NCI-H1048 (cell line): ENCODE data around the gene ATP2B2.

ENCODE experiments used
- DNase-seq: peaks from one replicate; lab custom pipeline; 2025; lab: John Stamatoyannopoulos, UW

Gene ATP2B2

GRCh38 chr3:10400050-10400748 is 105.2 kb downstream of the ATP2B2 start:
- no peak for DNase-seq

- no peak for DNase-seq
Measured at GRCh38 chr3:10399634-10400033, 105.8 kb downstream of the ATP2B2 start.

DNA sequence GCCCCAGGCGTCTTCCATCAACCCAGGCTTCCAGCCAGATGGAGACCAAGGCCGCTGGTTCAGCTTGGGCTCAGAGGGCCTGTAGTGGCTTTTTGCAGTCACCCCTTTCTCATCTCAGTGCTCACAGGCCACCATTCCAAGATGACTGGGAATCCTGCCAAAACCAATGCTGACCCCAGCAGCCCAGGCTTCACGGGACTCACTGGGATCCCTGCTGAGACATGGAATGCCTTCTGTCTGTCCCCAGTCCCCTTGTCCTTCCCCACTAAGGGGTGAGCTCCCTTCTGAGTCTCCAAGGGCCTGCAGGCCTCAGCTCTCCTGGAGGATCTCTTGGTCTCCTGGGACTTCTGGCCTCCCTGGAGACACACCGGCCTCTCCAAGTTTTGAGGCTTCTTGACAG is 107.0 kb downstream of the ATP2B2 start:
- no peak for DNase-seq

- no peak for DNase-seq
Measured at GRCh38 chr3:10397879-10398278, 107.5 kb downstream of the ATP2B2 start.

- no peak for DNase-seq
Measured at GRCh38 chr3:10396931-10397330, 108.5 kb downstream of the ATP2B2 start.

GRCh38 chr3:10396083-10396482 is 109.3 kb downstream of the ATP2B2 start:
- no peak for DNase-seq

GRCh38 chr3:10395671-10396070 is 109.7 kb downstream of the ATP2B2 start:
- no peak for DNase-seq

DNA sequence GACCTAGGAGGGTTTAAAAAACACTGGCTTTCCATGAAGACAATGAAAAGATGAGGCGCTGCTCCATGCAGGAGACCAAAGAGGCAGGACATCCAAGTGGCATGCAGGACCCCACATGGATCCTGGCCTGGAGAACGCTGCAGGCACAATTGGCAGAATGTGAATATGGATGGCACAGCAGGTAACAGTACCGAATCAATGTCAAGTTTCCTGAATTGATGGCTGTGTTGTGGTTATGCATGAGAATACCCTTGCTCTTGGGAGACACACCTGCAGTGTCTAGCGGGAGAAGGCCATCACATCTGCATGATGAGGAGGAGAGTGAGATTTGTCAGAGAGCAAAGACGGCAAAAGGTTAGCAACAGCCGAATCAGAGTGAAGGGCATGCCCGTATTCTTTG is 110.2 kb downstream of the ATP2B2 start:
- DNase-seq, result no peak

GRCh38 chr3:10394491-10395025 is 110.8 kb downstream of the ATP2B2 start:
- no peak for DNase-seq

DNA sequence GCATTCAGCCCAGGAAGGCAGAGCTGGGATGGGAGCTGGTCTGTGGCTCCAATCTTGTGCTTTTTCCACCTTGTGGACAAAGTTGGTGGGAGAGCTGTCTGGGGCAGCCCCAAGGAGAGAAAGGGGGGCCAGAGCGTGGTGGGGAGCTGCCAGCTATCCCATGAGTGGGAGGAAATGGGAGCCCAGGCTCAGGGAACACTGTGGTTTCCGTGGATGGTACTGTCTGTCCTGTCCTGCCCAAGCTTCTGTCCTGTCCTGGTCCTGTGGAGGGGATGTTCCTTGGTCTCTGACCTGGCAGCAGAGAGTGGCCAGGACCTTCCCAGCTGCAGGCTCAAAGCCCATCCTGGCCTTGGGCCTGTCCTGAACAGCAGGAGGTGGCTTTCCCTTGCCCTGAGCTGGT is 111.9 kb downstream of the ATP2B2 start:
- no peak for DNase-seq

DNA sequence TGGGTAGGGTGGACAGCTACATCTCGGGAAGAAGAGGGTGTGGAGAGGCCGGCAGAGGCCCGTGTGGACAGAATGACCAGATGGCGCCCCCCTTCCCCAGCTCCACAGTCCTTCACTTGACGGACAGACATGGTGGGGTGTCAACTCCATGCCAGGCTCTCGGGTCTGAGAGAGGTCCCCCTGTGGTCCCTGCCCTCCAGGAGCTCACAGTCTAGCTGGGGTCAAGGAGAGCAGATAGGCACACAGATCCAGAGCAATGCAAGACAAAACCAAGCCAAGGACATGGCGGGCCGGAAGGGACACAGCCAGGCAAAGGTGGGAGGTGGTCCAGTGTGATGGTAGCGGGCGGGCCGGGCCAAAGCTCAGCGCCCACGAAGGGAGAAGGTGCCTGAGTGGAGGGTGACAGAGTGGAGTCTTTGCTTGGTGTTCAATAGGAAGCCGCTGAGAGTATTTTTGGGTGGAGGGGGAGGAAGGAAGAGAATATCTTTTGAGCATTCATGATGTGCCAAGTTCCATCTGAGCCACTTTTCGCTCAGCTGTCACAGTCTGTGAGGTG is 112.4 kb downstream of the ATP2B2 start:
- DNase-seq, result no peak

GRCh38 chr3:10392244-10392643 is 113.1 kb downstream of the ATP2B2 start:
- DNase-seq, result no peak

DNA sequence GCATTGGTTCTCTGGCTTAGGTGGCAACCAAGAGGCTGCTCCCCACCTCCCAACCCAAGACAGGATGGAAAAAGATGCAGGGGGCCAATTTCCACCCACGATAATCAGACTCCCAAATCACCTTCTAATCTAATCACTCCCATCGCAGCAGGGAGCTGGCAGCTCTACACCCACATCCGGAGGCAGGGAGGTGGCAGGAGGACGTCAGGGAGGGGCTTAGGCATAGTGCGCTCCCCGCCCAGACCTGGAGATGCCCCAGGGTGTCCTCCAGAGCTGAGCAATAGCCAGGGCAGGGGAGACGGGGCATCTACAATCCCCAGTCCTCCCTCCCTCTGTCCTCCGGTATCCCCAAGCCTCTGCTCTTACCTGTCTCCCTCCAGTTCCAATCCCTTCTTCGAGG is 114.0 kb downstream of the ATP2B2 start:
- no peak for DNase-seq

- DNase-seq, result no peak
Measured at GRCh38 chr3:10390641-10391373, 114.6 kb downstream of the ATP2B2 start.

DNA sequence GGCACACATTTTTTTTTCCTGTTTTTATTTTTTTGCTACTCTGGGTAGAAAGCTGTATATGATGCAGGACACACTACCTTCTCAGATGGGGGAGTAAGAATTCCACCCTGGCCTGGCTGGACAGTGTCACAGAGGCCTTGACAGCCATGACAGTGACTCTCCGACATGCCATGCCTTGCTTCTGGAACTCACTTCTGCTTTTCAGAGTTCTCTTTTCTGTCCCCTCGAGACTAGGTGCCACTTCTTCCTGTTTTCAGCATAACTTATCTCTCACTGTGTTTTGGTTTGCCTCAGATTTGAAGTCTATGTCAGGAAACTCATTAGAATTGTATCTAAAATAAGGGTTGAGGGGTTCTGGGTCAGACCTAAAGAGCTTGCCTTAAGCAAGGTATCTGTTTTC is 115.4 kb downstream of the ATP2B2 start:
- no peak for DNase-seq

GRCh38 chr3:10389339-10389738 is 116.0 kb downstream of the ATP2B2 start:
- no peak for DNase-seq

DNA sequence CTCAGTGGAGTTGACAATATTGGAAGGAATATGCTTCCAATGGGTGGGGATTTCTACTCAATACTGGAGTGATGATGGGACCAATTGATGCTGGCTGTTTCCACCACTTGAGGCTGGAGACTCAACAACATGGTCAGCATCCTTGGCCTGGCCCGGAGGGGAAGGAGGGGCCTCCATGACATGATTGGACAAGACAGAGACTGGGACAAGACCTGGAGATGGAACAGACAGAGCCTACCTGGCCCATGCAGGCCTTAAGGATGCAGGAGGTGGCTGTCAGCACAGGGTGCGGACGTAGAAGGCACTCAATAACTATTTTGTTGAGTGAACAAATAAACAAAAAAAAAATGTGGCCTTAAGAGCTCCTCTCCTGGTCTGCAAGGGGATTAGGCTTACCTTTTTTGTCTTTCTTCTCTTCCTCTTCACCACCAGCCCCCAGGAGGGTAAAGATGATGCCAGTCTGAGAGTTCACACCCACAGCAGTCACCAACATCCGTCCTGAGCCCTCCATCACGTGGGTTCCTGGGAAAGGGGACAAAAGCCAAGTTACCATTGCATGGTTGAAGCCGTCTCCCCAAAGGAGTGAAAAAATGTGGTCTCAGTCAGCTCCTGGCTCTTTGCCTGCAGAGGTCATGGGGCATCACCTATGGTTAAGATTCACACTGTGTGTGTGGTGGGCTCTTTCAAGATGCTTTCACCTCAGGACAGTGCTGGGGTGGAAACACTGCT is 117.3 kb downstream of the ATP2B2 start:
- no peak for DNase-seq

DNA sequence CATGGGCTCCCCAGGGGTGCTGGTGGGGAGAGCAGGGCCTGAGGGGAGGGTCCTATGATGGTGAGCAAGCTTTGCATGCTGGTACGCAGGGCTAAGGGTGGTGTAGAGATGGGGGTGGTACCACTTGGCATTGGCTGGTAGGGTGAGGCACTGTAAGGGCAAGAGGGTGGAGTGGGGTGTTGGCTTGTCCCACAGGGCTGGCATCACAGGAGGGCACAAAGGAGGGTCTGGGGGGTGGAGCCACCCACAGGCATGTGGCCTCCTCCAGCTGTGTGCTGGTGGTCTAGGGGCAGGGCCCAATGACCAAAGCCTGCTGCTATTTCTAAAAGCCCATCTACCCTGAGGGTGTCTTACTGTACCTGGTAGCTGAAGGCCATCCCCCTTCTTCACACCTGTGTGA is 119.3 kb downstream of the ATP2B2 start:
- no peak for DNase-seq

DNA sequence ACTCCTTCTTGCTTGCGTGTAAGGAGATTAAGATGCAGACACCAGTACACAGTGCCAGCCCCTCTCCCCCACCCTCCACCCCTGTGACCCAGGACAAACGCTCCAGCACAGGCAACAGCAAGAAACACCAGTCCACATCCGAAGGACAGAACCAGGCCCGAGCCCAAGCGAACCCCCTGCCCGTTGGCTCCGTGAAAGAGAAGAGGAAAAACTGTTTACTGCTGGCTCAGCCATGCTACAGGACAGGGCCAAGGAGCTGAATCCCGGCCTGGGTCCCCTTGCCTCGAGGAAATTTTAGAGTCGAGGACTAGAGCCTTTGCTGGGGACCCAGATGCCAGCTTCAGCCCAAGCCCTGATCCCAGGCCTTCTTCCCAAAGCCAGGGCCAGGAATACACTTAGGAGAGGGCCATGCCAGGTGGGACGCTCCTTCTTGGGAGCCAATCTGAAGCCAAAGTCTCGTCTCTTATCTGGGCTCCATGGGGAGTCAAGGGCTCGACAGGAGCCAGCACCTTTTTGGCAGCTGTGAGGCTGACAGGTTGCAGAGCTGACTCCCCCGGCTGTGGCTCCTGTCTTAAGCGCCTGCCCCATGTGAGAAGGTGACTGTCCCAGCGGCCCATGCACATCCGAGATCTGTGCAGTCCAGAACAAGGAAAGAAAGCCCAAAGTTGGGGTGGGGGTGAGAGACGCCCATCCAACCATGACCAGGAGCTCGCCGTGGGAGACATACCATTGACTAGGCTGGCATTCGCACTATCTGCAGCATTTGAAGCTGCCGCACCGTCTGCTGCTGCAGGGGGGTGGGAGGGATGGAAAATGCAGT is 120.6 kb downstream of the ATP2B2 start:
- no peak for DNase-seq

- DNase-seq, result no peak
Measured at GRCh38 chr3:10383850-10384248, 121.5 kb downstream of the ATP2B2 start.
